LNCaP clone FGC (cell line): Measurements from ENCODE around the gene SPINDOC.

Source experiments
- DNase-seq: peaks from one replicate; pipeline ENCODE4 v3.0.0-alpha.2; 2011; ENCODE audit warnings: low read depth
- H3K4me3 ChIP-seq: 2 replicates; pipeline ENCODE4 v1.5.1; 2011; ENCODE audit warnings: mild to moderate bottlenecking, low read depth, low read length, control low read depth
- TF ChIP-seq, protein P1 (sequence below): IDR thresholded peaks from 2 replicates; pipeline ENCODE4 v1.5.1; 2012; ENCODE audit warnings: mild to moderate bottlenecking; ENCODE audit not compliant: control insufficient read depth, insufficient read depth; ENCODE audit errors: extremely low read depth

Gene SPINDOC

DNA sequence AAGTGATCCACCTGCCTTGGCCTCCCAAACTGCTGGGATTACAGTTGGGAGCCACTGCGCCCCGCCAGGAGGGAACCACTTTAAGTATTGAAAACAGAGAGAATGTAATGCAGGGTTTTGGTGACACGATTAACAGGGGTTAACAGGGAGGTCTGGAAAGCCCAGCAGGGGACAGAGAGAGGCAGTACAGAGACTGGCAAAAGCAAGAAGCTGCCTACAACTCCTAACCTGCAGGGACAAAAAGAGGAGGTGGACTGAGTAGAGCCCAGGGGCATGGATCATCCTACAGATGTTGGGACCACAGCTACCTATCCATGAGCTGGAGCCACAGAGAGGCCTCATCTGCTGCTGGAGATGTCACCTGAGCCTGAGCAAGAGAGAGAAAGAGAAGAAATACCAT is 1.7 kb upstream of the SPINDOC start:
- TF ChIP-seq, protein P1, sequence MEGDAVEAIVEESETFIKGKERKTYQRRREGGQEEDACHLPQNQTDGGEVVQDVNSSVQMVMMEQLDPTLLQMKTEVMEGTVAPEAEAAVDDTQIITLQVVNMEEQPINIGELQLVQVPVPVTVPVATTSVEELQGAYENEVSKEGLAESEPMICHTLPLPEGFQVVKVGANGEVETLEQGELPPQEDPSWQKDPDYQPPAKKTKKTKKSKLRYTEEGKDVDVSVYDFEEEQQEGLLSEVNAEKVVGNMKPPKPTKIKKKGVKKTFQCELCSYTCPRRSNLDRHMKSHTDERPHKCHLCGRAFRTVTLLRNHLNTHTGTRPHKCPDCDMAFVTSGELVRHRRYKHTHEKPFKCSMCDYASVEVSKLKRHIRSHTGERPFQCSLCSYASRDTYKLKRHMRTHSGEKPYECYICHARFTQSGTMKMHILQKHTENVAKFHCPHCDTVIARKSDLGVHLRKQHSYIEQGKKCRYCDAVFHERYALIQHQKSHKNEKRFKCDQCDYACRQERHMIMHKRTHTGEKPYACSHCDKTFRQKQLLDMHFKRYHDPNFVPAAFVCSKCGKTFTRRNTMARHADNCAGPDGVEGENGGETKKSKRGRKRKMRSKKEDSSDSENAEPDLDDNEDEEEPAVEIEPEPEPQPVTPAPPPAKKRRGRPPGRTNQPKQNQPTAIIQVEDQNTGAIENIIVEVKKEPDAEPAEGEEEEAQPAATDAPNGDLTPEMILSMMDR: no peak
- H3K4me3 ChIP-seq: no peak overlapping the region
- DNase-seq: no peak

DNA sequence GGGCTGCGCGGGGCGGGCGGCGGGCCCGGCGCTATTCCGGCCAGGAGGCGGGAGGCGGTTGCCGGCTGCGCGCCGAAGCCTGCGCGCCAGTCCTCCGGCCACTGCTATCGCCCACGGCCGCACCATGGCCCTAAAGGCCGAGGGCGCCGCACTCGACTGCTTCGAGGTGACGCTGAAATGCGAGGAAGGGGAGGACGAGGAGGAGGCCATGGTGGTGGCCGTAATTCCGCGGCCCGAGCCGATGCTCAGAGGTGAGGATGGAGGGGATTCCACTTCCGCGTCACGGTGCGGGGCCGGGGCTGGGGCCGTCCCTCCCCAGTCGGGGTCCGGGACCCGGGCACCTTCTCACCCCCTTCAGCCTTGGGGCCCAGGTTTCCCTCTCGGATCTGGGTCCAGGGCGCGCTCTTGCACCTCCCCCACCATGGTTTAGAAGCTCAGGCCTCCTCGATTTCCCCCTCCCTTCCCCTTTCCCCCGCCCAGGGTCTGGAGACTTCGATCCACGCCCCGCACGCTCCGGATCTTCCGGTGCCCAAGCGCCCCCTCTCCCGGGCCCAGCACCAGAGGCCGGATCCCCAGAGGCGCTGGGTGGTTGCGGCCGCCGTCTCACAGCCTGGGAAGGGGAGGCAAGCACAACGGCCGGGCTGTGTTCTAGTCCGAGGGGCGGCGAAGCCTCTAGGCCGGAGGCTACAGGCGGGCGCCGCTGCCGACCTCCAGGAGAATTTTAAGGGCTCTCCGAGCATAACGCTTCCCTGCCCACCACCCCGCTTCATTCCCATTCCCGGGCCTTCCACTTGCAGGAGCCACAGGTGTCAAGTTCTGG is 517 bp downstream of the SPINDOC start:
- peak overlapping the region; percentile 73 for H3K4me3 ChIP-seq
- TF ChIP-seq, protein P1: no peak
- no peak for DNase-seq

DNA sequence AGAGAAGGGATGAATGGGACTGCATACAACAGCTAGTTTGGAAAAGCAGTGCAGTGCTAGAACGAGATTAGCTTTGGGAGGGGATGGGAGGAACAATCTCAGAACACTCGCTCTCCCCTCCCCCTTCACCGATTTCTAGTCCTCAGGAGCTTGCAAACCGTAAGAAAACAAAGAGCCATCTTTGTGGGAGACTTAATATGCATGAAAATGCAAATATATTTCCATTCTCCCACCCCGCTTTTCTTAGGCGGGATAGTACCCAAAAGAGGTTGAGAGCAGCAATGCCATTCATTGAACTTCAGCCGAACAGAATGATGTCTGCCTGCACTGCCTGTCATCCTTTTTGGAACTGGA is 1.1 kb downstream of the SPINDOC start:
- TF ChIP-seq, protein P1: no peak
- peak overlapping the region; percentile 73 for H3K4me3 ChIP-seq
- no peak for DNase-seq

DNA sequence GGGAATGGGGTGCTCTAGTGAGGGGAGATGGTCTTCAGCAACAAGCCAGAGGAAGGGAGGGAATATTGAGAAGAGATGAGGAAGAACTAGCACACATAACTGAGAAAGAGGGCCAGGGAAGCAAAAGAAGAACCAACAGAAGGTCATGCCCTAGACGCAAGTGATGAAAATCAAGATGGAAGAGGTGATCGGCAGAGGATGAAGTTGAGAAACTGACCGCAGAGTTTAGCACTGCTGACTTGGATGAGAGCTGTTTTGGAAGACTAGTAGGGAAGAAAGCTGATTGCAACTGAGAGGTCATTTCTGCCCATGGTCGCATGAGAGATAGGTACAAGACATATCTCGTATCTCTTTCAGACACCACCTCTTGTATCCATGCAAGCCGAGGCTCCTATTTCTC is 2.9 kb downstream of the SPINDOC start:
- TF ChIP-seq, protein P1: no peak
- no peak overlapping the region for H3K4me3 ChIP-seq
- no peak for DNase-seq

DNA sequence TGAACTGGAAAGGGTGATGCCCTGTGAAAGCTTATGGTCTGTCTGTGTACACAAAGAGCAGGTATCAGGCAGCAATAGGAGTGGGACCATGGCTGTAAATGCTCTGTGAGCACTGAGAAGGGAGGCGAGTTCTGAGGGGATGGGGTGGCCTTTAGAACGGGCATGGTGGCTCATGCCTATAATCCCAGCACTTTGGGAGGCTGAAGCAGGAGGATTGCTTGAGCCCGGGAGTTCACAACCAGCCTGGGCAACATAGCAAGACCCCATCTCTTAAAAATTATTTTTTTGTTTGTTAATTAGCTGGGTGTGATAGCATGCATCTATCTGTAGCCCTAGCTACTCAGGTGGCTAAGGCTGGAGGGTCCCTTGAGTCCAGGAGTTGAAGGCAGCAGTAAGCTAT is 3.5 kb downstream of the SPINDOC start:
- no peak overlapping the region for H3K4me3 ChIP-seq
- no peak for DNase-seq
- TF ChIP-seq, protein P1: no peak

DNA sequence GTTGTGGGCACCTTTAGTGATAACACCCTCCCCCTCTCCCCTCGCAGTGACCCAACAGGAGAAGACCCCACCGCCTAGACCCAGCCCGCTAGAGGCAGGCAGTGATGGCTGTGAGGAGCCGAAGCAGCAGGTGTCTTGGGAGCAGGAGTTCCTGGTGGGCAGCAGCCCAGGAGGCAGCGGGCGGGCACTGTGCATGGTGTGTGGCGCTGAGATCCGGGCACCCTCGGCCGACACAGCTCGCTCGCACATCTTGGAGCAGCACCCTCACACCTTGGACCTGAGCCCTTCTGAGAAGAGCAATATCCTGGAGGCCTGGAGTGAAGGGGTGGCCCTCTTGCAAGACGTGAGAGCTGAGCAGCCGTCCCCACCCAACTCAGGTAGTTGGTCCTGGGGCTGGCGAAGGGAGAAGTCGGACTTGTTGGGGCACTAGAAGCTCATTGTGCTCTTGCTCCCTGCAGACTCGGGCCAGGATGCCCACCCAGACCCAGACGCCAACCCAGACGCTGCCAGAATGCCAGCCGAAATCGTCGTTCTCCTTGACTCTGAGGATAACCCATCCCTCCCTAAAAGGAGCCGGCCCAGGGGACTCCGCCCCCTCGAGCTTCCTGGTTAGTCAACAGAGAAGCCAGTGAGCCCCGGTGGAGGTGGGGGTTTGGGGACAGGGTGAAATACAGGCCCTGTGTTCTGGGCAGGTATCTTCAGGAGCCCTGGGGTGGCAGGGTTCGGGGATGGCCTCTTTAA is 4.7 kb downstream of the SPINDOC start:
- no peak overlapping the region for H3K4me3 ChIP-seq
- TF ChIP-seq, protein P1: no peak
- DNase-seq: no peak
